Vagina (tissue), 2 donors: Measurements from ENCODE around the gene MPRIP. TPM values are rescaled to one million over a fixed set of nuclear protein-coding genes. Genes with fewer than 3 reads are reported as not detected.
"Not testable (repeated sequence)": the region's sequence is repeated elsewhere in the genome, so short reads cannot be mapped to it uniquely, and the experiment has no call there.

Source experiments
- DNase-seq, 2 donors: peaks; one replicate each; pipeline ENCODE4 v3.0.0-alpha.2; 2017; ENCODE audit errors: extremely low spot score in 2 of 2
- H3K27ac ChIP-seq: fragments of 200-600 bp; sonication (generic); one replicate; pipeline ENCODE4 v1.5.1; 2019
- H3K27me3 ChIP-seq: fragments of 200-600 bp; sonication (generic); one replicate; pipeline ENCODE4 v1.5.1; 2019
- H3K36me3 ChIP-seq, 2 donors: fragments of 200-600 bp; sonication (generic); one replicate each; pipeline ENCODE4 v1.5.1; 2017 to 2019
- H3K4me1 ChIP-seq: fragments of 200-600 bp; sonication (generic); one replicate; pipeline ENCODE4 v1.5.1; 2019
- H3K4me3 ChIP-seq, 2 donors: fragments of 200-600 bp; sonication (generic); 1 replicate in 1 of 2; 2 replicates in 1 of 2; pipeline ENCODE4 v1.5.1; 2016 to 2019
- H3K9me3 ChIP-seq: fragments of 200-600 bp; sonication (generic); one replicate; pipeline ENCODE4 v1.5.1; 2019
- CTCF ChIP-seq, 3 experiments: fragments of 450-650 bp in 2 of 3; fragments of 200-600 bp in 1 of 3; sonication (generic) in 1 of 3; IDR thresholded peaks; one replicate each; pipeline ENCODE4 v1.5.1; 2017 to 2019; ENCODE audit warnings: antibody characterized with exemption in 3 of 3, mild to moderate bottlenecking in 2 of 3, moderate library complexity in 2 of 3
- POLR2A ChIP-seq, 2 donors: fragments of 450-650 bp; IDR thresholded peaks; one replicate each; pipeline ENCODE4 v1.6.1; 2017; ENCODE audit warnings: antibody characterized with exemption in 2 of 2, mild to moderate bottlenecking in 2 of 2, moderate library complexity in 2 of 2
- POLR2AphosphoS5 ChIP-seq, 2 donors: sonication (generic); formaldehyde crosslinking; IDR thresholded peaks; one replicate each; pipeline ENCODE4 v1.9.0; 2017; ENCODE audit warnings: antibody characterized with exemption in 2 of 2, mild to moderate bottlenecking in 2 of 2, low read depth in 1 of 2; ENCODE audit not compliant: insufficient read depth in 1 of 2
- intact Hi-C: fragments of 100-400 bp; cut with DNase I; formaldehyde crosslinking; loops from one replicate; pipeline ENCODE4 v1.15.1; 2023
- total RNA-seq: library from RNA; depleted of rRNA; stranded (reverse); fragments of >200 nt; gene quantifications from one replicate; pipeline ENCODE4 v1.2.3, GENCODE V29; 2016

The MPRIP gene
- total RNA-seq, 1 donor from 2014 or later = 202 TPM

DNA sequence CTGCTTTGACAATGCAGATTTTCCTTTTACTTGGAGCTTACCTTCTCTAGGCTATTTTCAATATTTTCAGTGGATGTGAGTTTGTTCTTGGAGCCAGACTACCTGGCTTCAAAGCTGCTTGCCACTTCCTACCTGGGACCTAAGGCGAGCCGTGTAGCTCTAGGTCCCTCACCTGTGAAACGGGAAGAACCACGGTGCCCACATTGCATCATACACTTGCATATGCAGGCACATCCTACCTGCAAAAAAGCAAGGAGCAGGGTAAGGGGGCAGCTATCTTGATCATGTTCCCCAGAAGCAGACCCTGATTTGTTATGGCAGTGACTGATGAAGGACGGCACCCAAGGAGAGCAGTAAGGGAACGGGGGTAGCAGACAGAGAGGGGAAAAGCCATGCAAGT, 27.0 kb upstream of the MPRIP start:
- no peak for DNase-seq
- no peak for TF ChIP-seq POLR2A (IDR thresholded peaks at IDR 0.05)
- TF ChIP-seq CTCF (IDR thresholded peaks at IDR 0.05) = no peak
- TF ChIP-seq POLR2AphosphoS5 (IDR thresholded peaks at IDR 0.05; ENCODE audit: insufficient read depth in 1 of 2, low read depth in 1 of 2) = no peak
- H3K27me3 ChIP-seq = no peaks in the 10 kb centered on the region
- no peak overlapping the region for H3K27ac ChIP-seq
- no peaks in the 10 kb centered on the region for H3K9me3 ChIP-seq
- intact Hi-C loops = no loop called here
- peaks cover 5% of the 10 kb centered on the region for H3K4me1 ChIP-seq
- no peak overlapping the region for H3K4me3 ChIP-seq
- no peaks in the 10 kb centered on the region for H3K36me3 ChIP-seq

DNA sequence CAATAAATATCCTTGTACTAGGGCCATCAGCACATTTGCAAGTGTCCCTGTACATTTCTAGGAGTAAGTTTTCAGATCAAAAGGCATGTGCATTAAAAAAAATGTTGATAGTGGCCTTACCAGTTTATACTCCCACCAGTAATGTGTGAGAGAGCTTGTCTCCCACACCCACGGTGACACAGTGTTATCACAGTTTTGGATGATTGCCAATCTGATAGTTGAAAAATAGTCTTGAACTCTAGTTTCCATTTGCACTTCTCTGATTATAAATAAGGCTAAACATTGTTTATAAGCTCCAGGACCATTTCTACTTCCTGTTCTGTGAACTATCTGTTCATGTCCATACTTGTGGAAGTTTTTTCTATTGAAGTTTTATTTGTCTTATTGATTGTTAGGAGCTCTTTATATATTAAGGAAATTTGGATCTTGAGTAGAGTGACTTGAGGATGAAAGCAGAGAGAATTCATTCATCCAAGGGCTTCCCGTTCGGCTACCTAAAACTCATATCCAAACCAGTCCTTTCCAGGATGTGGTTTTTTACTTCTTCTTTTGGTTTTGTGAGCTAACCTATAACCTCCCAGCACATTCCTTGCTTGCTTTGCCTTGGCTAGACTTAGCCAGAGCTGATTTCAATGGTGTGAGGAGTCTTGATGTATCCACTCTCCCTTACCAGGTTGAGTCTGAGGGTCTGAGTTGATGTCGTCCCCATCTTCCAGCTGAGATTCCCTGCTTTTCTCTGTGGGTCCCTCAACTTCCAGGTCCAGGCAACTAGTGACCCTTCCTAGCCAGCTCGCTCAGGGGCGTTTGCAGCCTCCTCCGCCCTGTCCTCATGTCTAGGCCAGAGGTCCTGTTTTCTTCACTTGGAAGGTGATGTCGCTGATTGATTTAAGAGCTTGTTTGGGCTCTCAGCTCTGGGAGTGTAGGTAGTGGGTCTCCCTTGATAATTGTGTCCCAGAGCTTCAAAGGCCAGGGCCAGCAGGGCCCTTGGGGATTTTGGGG, 25.8 kb upstream of the MPRIP start:
- H3K9me3 ChIP-seq, H3K27ac ChIP-seq, H3K4me3 ChIP-seq, intact Hi-C loops, H3K27me3 ChIP-seq, DNase-seq, H3K36me3 ChIP-seq: not testable (repeated sequence)
- H3K4me1 ChIP-seq = peaks cover 14% of the 10 kb centered on the region

DNA sequence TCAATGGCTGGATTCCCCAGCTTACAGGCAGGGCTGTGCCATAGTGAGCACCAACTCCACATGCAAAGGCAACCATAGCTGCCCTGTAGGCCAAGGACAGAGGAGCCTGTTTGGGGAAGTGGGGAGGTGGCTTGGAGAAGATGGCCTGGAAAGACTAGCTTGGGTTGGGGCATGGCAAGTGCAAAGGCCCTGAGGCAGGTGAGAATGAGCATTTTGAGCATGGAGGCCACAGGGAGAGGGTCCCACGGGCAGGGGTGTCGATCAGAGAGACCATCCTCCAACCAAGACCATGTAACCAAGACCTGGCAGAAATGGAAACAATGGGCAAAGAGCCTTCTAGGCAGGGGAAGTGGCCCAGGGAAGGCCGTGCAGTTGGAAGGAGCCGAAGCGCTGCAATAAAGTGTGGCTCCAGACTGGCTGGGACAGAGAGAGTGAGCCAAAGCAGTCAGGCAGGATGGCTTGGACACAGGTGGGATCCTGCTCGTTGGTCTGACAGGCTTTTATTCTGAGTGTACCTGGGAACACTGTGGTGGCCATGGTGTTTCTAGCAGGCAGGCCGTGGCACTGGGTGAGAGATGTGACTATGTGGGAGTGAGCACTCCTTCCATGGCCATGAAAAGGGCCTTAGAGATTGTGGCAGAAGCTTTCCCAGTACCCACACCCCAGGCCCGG, 24.8 kb upstream of the MPRIP start:
- Histone ChIP-seq H3K27me3 (no peaks in the 10 kb centered on the region), H3K27ac (no peak overlapping the region), H3K4me3 (no peak overlapping the region), H3K4me1 (peaks cover 15% of the 10 kb centered on the region), H3K9me3 (no peaks in the 10 kb centered on the region), H3K36me3 (no peaks in the 10 kb centered on the region)
- no peak for DNase-seq
- intact Hi-C loops = no loop called here
- no peak for TF ChIP-seq POLR2AphosphoS5 (IDR thresholded peaks at IDR 0.05; ENCODE audit: insufficient read depth in 1 of 2, low read depth in 1 of 2)
- TF ChIP-seq CTCF (IDR thresholded peaks at IDR 0.05) = no peak
- TF ChIP-seq POLR2A (IDR thresholded peaks at IDR 0.05) = no peak

DNA sequence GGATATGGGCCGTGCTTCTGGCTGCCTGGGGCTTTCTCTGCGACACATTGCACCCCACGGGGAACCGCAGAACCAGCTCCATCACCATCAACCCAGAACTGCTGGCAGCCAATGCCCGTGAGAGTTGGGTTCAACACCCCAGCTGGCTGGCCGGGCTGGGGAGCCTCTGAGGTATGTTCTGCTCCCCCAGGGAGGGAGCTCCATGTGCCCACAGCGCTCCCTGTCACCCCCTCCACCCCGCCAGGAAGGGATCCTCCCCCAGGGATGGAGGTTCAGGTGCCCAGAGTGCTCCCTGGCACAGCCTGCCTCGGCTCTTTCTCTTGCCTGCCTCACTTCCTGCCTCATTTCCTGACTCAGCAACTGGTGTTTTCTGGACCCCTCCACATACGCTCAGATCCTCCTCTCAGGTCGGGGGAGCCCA, 24.2 kb upstream of the MPRIP start:
- no peak overlapping the region for H3K27ac ChIP-seq
- H3K4me1 ChIP-seq = peaks cover 15% of the 10 kb centered on the region
- no peak for TF ChIP-seq CTCF (IDR thresholded peaks at IDR 0.05)
- no peak for TF ChIP-seq POLR2A (IDR thresholded peaks at IDR 0.05)
- TF ChIP-seq POLR2AphosphoS5 (IDR thresholded peaks at IDR 0.05; ENCODE audit: insufficient read depth in 1 of 2, low read depth in 1 of 2) = no peak
- intact Hi-C loops = no loop called here
- no peaks in the 10 kb centered on the region for H3K9me3 ChIP-seq
- no peak overlapping the region for H3K4me3 ChIP-seq
- DNase-seq = no peak
- H3K27me3 ChIP-seq = no peaks in the 10 kb centered on the region
- no peaks in the 10 kb centered on the region for H3K36me3 ChIP-seq

- Histone ChIP-seq H3K27me3 (no peaks in the 10 kb centered on the region), H3K4me1 (peaks cover 15% of the 10 kb centered on the region), H3K27ac (no peak overlapping the region), H3K9me3 (no peaks in the 10 kb centered on the region), H3K4me3 (no peak overlapping the region), H3K36me3 (no peaks in the 10 kb centered on the region)
- DNase-seq = no peak
- intact Hi-C loops = no loop called here
- no peak for TF ChIP-seq CTCF (IDR thresholded peaks at IDR 0.05)
- peak in 1 of 2 donors; percentile 21 for TF ChIP-seq POLR2AphosphoS5 (IDR thresholded peaks at IDR 0.05; ENCODE audit: insufficient read depth in 1 of 2, low read depth in 1 of 2)
- TF ChIP-seq POLR2A (IDR thresholded peaks at IDR 0.05) = no peak
Observed at GRCh38 chr17:17018612-17019429, 23.4 kb upstream of the MPRIP start.
